Tibial nerve (tissue), 4 donors: ENCODE measurements around the gene SEM1.

Experiments used
- EP300 ChIP-seq, 2 donors: sonication (generic); formaldehyde crosslinking; IDR thresholded peaks; one replicate each; pipeline ENCODE4 v1.6.1; 2017; ENCODE audit warnings: antibody characterized with exemption in 2 of 2, mild to moderate bottlenecking in 1 of 2
- TF ChIP-seq, protein P1 (sequence below), 5 experiments: fragments of 200-600 bp in 3 of 5; fragments of 450-650 bp in 2 of 5; sonication (generic) in 3 of 5; IDR thresholded peaks; one replicate each; pipeline ENCODE4 v1.5.1; 2016 to 2019; ENCODE audit warnings: antibody characterized with exemption in 5 of 5, mild to moderate bottlenecking in 3 of 5, moderate library complexity in 2 of 5

- TF ChIP-seq, protein P1, sequence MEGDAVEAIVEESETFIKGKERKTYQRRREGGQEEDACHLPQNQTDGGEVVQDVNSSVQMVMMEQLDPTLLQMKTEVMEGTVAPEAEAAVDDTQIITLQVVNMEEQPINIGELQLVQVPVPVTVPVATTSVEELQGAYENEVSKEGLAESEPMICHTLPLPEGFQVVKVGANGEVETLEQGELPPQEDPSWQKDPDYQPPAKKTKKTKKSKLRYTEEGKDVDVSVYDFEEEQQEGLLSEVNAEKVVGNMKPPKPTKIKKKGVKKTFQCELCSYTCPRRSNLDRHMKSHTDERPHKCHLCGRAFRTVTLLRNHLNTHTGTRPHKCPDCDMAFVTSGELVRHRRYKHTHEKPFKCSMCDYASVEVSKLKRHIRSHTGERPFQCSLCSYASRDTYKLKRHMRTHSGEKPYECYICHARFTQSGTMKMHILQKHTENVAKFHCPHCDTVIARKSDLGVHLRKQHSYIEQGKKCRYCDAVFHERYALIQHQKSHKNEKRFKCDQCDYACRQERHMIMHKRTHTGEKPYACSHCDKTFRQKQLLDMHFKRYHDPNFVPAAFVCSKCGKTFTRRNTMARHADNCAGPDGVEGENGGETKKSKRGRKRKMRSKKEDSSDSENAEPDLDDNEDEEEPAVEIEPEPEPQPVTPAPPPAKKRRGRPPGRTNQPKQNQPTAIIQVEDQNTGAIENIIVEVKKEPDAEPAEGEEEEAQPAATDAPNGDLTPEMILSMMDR (IDR thresholded peaks at IDR 0.05): no peak
- no peak for TF ChIP-seq EP300 (IDR thresholded peaks at IDR 0.05)
Measured at GRCh38 chr7:96663457-96663856, 46.2 kb downstream of the SEM1 start.
